GM12801 (cell line): ENCODE measurements around the gene SLC66A1.

Experiments
- TF ChIP-seq, protein P1 (sequence below): IDR thresholded peaks from one replicate; pipeline ENCODE4 v1.5.1; 2011; ENCODE audit warnings: control low read depth; ENCODE audit not compliant: insufficient read length; ENCODE audit errors: extremely low read depth

The SLC66A1 gene

DNA sequence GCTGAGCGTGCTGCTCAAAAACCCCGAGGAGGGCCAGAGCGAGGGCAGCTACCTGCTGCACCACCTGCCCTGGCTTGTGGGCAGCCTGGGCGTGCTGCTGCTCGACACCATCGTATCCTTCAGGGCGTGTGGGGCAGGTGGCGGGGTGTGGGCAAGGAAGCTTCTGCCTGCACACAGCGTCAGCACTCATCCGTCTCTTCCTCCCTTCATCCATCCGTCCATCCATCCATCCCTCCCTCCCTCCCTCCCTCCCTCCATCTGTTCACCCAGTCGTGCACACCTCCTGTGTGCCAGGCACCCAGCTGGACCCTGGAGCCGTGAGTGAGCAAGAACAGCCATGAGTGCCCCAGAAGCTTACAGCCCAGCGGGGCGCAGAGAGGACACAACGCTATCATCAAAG is 15.2 kb downstream of the SLC66A1 start:
- TF ChIP-seq, protein P1, sequence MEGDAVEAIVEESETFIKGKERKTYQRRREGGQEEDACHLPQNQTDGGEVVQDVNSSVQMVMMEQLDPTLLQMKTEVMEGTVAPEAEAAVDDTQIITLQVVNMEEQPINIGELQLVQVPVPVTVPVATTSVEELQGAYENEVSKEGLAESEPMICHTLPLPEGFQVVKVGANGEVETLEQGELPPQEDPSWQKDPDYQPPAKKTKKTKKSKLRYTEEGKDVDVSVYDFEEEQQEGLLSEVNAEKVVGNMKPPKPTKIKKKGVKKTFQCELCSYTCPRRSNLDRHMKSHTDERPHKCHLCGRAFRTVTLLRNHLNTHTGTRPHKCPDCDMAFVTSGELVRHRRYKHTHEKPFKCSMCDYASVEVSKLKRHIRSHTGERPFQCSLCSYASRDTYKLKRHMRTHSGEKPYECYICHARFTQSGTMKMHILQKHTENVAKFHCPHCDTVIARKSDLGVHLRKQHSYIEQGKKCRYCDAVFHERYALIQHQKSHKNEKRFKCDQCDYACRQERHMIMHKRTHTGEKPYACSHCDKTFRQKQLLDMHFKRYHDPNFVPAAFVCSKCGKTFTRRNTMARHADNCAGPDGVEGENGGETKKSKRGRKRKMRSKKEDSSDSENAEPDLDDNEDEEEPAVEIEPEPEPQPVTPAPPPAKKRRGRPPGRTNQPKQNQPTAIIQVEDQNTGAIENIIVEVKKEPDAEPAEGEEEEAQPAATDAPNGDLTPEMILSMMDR, result no peak

DNA sequence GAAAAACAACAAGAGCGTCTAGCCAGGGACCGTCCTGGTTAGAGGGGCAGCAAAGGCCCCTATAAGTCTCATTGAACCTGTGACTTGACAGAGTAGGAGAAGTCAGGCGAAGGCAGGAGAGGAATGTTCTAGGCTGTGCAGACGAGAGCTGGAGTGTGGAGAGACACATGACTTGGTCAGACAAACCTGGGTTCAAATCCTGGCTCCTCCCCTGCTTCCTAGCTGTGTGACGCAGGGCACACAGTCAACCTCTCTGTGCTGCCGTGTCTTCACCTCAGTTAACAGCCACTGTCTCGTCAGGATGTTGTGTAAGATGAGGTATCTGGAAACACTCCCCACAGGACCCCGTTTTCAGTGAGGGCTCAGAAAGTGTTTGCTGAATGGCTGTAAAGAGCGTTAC is 15.6 kb downstream of the SLC66A1 start:
- TF ChIP-seq, protein P1, result no peak

DNA sequence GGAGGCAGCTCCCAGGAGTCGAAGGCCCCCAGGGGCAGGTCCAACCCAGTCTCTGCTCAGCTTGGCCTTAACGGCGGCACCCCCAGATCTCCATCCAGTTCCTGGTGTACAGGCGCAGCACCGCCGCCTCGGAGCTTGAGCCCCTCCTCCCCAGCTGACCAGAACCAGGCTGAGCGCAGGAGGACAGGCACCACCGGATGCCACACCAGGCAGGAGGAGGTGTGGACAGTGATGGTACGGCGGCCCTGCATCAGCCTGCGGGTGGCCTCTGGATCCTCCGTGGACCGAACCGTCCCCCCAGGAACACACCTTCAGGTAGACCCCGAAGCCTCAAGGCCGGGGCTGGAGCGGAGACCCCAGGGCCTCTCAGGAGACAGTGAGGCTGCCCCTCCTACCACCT is 16.4 kb downstream of the SLC66A1 start:
- TF ChIP-seq, protein P1, result no peak

DNA sequence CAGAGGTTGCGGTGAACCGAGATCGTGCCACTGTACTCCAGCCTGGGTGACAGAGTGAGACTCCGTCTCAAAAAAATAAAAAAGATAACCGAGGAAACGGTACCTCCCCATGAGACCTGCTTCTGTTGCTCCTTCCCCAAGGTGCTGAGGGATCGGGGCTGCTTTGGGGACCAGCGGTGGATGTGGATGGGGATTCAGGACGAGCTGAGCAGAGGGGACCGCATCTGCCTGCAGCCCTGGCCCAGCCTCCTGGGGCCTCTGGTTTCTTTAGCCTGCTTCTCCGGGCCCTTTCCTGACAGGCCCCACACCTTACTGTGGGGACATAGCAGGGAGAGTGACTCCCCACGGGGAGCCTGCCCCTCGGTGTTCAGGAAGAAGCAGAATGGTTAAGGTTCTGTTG is 17.1 kb downstream of the SLC66A1 start:
- TF ChIP-seq, protein P1, result no peak

DNA sequence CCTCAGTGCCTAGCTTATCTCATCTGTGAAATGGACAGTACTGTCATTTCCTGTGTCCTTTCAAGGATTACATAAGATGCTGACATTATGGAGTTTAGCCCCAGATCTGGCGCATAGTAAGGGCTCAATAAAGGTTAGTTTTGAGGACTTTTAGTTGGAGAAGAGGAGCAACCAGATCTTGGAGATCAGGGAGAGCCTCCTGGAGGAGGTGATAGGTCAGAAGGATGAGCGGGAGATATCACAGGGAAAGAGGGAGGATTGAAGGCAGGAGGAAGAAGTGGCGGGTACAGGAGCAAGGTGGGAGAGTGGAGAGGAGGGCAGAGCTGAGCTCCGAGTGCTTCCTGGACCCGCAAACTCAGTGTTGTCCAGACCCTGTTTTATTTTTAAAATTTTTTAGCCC is 17.5 kb downstream of the SLC66A1 start:
- TF ChIP-seq, protein P1, result no peak

DNA sequence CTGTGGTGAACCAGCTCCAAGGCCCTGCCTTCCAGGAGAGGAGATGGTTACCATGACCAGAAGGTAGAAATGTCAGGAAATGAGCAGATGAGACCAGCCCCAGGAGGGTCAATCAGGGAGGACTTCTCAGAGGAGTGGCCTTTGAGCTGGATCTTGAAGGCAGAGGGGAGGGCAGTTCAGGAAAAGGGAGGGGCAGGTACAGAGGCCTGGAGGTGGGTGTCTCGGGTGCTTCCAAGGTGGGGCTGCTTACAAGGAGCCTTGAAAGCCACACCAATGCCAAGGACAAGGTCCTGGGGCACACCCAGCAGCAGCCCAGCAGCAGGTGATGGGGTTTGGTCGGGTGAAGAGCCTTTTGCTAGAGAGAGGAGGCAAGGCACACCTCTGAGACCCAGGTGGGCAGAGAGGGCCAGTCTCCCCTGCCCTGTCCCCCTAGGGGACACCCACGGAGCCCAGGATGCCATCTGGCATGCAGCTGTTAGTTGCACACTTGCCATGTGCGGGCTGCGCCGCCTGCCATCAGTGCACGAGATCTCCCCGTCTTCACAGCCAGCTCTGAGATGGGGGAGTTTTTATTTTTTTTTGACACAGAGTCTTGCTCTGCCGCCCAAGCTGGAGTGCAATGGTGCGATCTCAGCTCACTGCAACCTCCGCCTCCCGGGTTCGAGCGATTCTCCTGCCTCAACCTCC is 18.5 kb downstream of the SLC66A1 start:
- TF ChIP-seq, protein P1, result no peak

DNA sequence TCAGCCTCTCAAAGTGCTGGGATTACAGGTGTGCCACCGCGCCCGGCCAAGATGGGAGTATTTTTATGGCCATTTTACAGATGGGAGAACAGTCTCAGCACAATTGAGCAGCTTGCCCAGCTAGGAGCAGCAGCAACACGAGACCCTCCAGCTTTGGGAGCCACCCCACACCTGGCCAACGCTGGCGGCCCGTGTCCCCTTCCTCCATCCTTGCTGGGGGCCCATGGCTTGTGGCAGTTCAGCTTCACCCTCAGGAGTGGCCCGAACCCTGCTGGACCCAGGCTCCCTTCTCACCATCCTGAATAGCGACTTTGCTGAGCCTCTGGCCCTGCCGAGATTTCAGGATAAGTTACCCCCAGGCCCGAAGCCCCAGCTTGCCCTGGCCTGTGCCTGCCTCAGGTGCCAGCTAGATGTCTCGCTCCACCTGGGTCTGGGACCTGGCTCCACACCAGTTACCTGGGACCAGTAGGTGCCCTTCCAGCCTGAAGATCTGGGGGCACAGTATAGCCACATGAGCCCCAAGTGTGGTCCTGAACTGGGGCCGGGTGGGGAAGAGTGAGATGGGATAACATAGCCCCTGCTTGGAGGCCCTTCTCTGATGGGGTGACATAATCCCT is 19.2 kb downstream of the SLC66A1 start:
- TF ChIP-seq, protein P1, result no peak
